ENCODE results near the gene KCNQ1.

The KCNQ1 gene

GRCh38 chr11:2819316-2819715 lies 374.5 kb downstream of the KCNQ1 start:
- in situ Hi-C loops (cut with HindIII; ENCODE audit: low sequenced_read_pairs): no loop called here
- DNase-seq (ENCODE audit: low read depth): no peak
- TF ChIP-seq CTCF (IDR thresholded peaks at IDR 0.05; ENCODE audit: low read depth, low read length, missing control alignments): no peak
- H3K4me3 ChIP-seq (ENCODE audit: low read depth, low read length): no peak overlapping the region

- in situ Hi-C loops (cut with HindIII; ENCODE audit: low sequenced_read_pairs): no loop called here
- H3K4me3 ChIP-seq (ENCODE audit: low read depth, low read length): no peak overlapping the region
- no peak for DNase-seq (ENCODE audit: low read depth)
- no peak for TF ChIP-seq CTCF (IDR thresholded peaks at IDR 0.05; ENCODE audit: low read depth, low read length, missing control alignments)
Measured at GRCh38 chr11:2820976-2821375, 376.2 kb downstream of the KCNQ1 start.

- no peak overlapping the region for H3K4me3 ChIP-seq (ENCODE audit: low read depth, low read length)
- TF ChIP-seq CTCF (IDR thresholded peaks at IDR 0.05; ENCODE audit: low read depth, low read length, missing control alignments): no peak
- DNase-seq (ENCODE audit: low read depth): no peak
- in situ Hi-C loops (cut with HindIII; ENCODE audit: low sequenced_read_pairs): no loop called here
Measured at GRCh38 chr11:2821891-2822290, 377.1 kb downstream of the KCNQ1 start.

- no peak for DNase-seq (ENCODE audit: low read depth)
- H3K4me3 ChIP-seq (ENCODE audit: low read depth, low read length): no peak overlapping the region
- TF ChIP-seq CTCF (IDR thresholded peaks at IDR 0.05; ENCODE audit: low read depth, low read length, missing control alignments): no peak
- in situ Hi-C loops (cut with HindIII; ENCODE audit: low sequenced_read_pairs): no loop called here
Measured at GRCh38 chr11:2824851-2825250, 380.0 kb downstream of the KCNQ1 start.

GRCh38 chr11:2825261-2825888 lies 380.6 kb downstream of the KCNQ1 start:
- H3K4me3 ChIP-seq (ENCODE audit: low read depth, low read length): no peak overlapping the region
- TF ChIP-seq CTCF (IDR thresholded peaks at IDR 0.05; ENCODE audit: low read depth, low read length, missing control alignments): no peak
- peak; percentile 28 for DNase-seq (ENCODE audit: low read depth)
- in situ Hi-C loops (cut with HindIII; ENCODE audit: low sequenced_read_pairs): no loop called here

GRCh38 chr11:2825889-2826678 lies 381.3 kb downstream of the KCNQ1 start:
- peak; percentile 94 for DNase-seq (ENCODE audit: low read depth)
- in situ Hi-C loops (cut with HindIII; ENCODE audit: low sequenced_read_pairs): no loop called here
- H3K4me3 ChIP-seq (ENCODE audit: low read depth, low read length): no peak overlapping the region
- TF ChIP-seq CTCF (IDR thresholded peaks at IDR 0.05; ENCODE audit: low read depth, low read length, missing control alignments): no peak

Data from astrocyte of the cerebellum (primary cell).